HCT116 (cell line): Measurements from ENCODE around the gene PRKAR1A.

Source experiments
- EZH2 ChIP-seq: fragments of 200-600 bp; sonication (generic); IDR thresholded peaks from 2 replicates; pipeline ENCODE4 v1.6.1; 2017; ENCODE audit warnings: antibody characterized with exemption, mixed run types
- POLR2AphosphoS5 ChIP-seq: IDR thresholded peaks from 2 replicates; pipeline ENCODE4 v1.6.1; 2011; ENCODE audit warnings: mild to moderate bottlenecking, low read depth, low read length, moderate library complexity
- RAD21 ChIP-seq: IDR thresholded peaks from 2 replicates; pipeline ENCODE4 v1.6.1; 2012; ENCODE audit warnings: low read depth, mild to moderate bottlenecking
- SP1 ChIP-seq: IDR thresholded peaks from 2 replicates; pipeline ENCODE4 v1.6.1; 2012; ENCODE audit warnings: low read depth
- YY1 ChIP-seq: IDR thresholded peaks from 2 replicates; pipeline ENCODE4 v1.6.1; 2011; ENCODE audit warnings: low read length, low read depth, moderate library complexity, mild to moderate bottlenecking; ENCODE audit not compliant: insufficient replicate concordance; ENCODE audit errors: extremely low read depth
- TF ChIP-seq, protein P1 (sequence below), 3 experiments: fragments of 200-600 bp in 1 of 3; sonication (generic) in 1 of 3; IDR thresholded peaks in 2 of 3; conservative IDR thresholded peaks in 1 of 3; 2 replicates each; pipeline ENCODE4 v1.5.1; 2012 to 2017; ENCODE audit warnings: low read depth in 2 of 3, low read length in 2 of 3, antibody characterized with exemption in 1 of 3, borderline replicate concordance in 1 of 3, control low read depth in 1 of 3, mild to moderate bottlenecking in 1 of 3, mixed read lengths in 1 of 3, mixed run types in 1 of 3, moderate library complexity in 1 of 3; ENCODE audit not compliant: insufficient read depth in 1 of 3
- TF ChIP-seq, protein P2 (sequence below): IDR thresholded peaks from 2 replicates; pipeline ENCODE4 v1.6.1; 2012; ENCODE audit warnings: low read depth
- TF ChIP-seq, protein P3 (sequence below): IDR thresholded peaks from 2 replicates; pipeline ENCODE4 v1.6.1; 2012

DNA sequence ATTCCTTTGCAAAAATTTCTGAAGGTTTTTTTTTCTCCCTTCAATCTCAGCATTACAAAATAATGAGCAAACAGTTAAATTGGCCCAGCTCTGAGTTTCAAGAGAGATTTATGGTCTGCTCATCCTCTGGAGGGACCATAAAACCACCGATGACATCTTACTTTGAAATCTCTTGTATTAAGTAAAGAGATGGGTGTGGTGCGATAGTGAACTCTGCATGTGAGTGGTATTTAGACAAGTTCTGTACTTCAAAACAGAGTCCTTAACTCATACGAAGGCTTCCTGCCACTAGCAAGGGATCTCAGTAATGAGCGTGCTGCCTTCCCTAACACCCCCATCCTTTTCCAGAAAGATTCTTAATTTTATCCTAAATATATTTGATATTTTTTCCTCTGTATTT lies 86.9 kb downstream of the PRKAR1A start:
- TF ChIP-seq, protein P1, sequence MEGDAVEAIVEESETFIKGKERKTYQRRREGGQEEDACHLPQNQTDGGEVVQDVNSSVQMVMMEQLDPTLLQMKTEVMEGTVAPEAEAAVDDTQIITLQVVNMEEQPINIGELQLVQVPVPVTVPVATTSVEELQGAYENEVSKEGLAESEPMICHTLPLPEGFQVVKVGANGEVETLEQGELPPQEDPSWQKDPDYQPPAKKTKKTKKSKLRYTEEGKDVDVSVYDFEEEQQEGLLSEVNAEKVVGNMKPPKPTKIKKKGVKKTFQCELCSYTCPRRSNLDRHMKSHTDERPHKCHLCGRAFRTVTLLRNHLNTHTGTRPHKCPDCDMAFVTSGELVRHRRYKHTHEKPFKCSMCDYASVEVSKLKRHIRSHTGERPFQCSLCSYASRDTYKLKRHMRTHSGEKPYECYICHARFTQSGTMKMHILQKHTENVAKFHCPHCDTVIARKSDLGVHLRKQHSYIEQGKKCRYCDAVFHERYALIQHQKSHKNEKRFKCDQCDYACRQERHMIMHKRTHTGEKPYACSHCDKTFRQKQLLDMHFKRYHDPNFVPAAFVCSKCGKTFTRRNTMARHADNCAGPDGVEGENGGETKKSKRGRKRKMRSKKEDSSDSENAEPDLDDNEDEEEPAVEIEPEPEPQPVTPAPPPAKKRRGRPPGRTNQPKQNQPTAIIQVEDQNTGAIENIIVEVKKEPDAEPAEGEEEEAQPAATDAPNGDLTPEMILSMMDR (IDR thresholded peaks at IDR 0.05 in 2 of 3, conservative IDR thresholded peaks at IDR 0.05 in 1 of 3; ENCODE audit: borderline replicate concordance in 1 of 3, insufficient read depth in 1 of 3, low read depth in 2 of 3, low read length in 2 of 3), result no peak
- TF ChIP-seq YY1 (no peak), RAD21 (no peak), POLR2AphosphoS5 (no peak), EZH2 (no peak), SP1 (no peak)
- TF ChIP-seq, protein P2, sequence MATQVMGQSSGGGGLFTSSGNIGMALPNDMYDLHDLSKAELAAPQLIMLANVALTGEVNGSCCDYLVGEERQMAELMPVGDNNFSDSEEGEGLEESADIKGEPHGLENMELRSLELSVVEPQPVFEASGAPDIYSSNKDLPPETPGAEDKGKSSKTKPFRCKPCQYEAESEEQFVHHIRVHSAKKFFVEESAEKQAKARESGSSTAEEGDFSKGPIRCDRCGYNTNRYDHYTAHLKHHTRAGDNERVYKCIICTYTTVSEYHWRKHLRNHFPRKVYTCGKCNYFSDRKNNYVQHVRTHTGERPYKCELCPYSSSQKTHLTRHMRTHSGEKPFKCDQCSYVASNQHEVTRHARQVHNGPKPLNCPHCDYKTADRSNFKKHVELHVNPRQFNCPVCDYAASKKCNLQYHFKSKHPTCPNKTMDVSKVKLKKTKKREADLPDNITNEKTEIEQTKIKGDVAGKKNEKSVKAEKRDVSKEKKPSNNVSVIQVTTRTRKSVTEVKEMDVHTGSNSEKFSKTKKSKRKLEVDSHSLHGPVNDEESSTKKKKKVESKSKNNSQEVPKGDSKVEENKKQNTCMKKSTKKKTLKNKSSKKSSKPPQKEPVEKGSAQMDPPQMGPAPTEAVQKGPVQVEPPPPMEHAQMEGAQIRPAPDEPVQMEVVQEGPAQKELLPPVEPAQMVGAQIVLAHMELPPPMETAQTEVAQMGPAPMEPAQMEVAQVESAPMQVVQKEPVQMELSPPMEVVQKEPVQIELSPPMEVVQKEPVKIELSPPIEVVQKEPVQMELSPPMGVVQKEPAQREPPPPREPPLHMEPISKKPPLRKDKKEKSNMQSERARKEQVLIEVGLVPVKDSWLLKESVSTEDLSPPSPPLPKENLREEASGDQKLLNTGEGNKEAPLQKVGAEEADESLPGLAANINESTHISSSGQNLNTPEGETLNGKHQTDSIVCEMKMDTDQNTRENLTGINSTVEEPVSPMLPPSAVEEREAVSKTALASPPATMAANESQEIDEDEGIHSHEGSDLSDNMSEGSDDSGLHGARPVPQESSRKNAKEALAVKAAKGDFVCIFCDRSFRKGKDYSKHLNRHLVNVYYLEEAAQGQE, result no peak
- TF ChIP-seq, protein P3, sequence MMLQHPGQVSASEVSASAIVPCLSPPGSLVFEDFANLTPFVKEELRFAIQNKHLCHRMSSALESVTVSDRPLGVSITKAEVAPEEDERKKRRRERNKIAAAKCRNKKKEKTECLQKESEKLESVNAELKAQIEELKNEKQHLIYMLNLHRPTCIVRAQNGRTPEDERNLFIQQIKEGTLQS, result no peak
